Naive thymus-derived CD4-positive, alpha-beta T cell (primary cell): ENCODE data around the gene SOHLH2. TPM values are rescaled to one million over a fixed set of nuclear protein-coding genes. Genes with fewer than 3 reads are reported as not detected.

Source experiments
- ATAC-seq: fragments of 150-1000 bp; cut with Tn5 transposase; 2 replicates; pipeline ENCODE4 v1.10.0; 2021; ENCODE audit warnings: mild to moderate bottlenecking, moderate library complexity
- CTCF ChIA-PET: fragments of 350-600 bp; sonication (Branson Sonifier 250); formaldehyde crosslinking; loops from one replicate; lab custom pipeline; 2021; ENCODE audit warnings: antibody characterized with exemption; lab: Charles Lee
- POLR2A ChIA-PET: fragments of 350-600 bp; sonication (Branson Sonifier 250); formaldehyde crosslinking; loops from one replicate; lab custom pipeline; 2021; ENCODE audit warnings: antibody characterized with exemption, inconsistent platforms; lab: Charles Lee
- DNase-seq, 9 donors: peaks; one replicate each; pipeline versions ENCODE4 v3.0.0 to v3.0.0-alpha.2; 2020 to 2022; ENCODE audit warnings: mixed read lengths in 1 of 9
- H3K27ac ChIP-seq: one replicate; pipeline ENCODE4 v1.7.0; 2013; ENCODE audit warnings: mild to moderate bottlenecking, low read depth, low read length, moderate library complexity
- H3K27me3 ChIP-seq, 2 donors: one replicate each; pipeline ENCODE4 v1.7.0; 2013; ENCODE audit warnings: low read length in 2 of 2, mild to moderate bottlenecking in 2 of 2, moderate library complexity in 2 of 2; ENCODE audit not compliant: control insufficient read depth in 2 of 2, insufficient read depth in 2 of 2
- H3K36me3 ChIP-seq, 3 experiments: 1 replicate in 2 of 3; 2 replicates in 1 of 3; pipeline ENCODE4 v1.7.0; 2013; ENCODE audit warnings: low read length in 3 of 3, mild to moderate bottlenecking in 3 of 3, moderate library complexity in 1 of 3; ENCODE audit not compliant: insufficient read depth in 3 of 3, control insufficient read depth in 2 of 3
- H3K4me1 ChIP-seq, 2 donors: one replicate each; pipeline ENCODE4 v1.7.0; 2013; ENCODE audit warnings: low read length in 2 of 2, mild to moderate bottlenecking in 2 of 2, moderate library complexity in 1 of 2; ENCODE audit not compliant: control insufficient read depth in 2 of 2, insufficient read depth in 2 of 2
- H3K4me3 ChIP-seq: 2 replicates; pipeline ENCODE4 v1.7.0; 2013; ENCODE audit warnings: mild to moderate bottlenecking, low read length
- H3K9me3 ChIP-seq, 3 experiments: 1 replicate in 2 of 3; 2 replicates in 1 of 3; pipeline ENCODE4 v1.7.0; 2013; ENCODE audit warnings: low read length in 3 of 3; ENCODE audit not compliant: control insufficient read depth in 2 of 3
- H3K27ac Mint-ChIP-seq, 9 donors: one replicate each; pipeline ENCODE4 v1.8.0; 2020 to 2022; ENCODE audit warnings: mixed read lengths in 9 of 9, mild to moderate bottlenecking in 8 of 9, moderate library complexity in 5 of 9, inconsistent platforms in 2 of 9
- H3K27me3 Mint-ChIP-seq, 5 donors: one replicate each; pipeline ENCODE4 v1.8.0; 2021 to 2022; ENCODE audit warnings: mixed read lengths in 5 of 5, mild to moderate bottlenecking in 1 of 5
- H3K36me3 Mint-ChIP-seq, 5 donors: one replicate each; pipeline ENCODE4 v1.8.0; 2020 to 2022; ENCODE audit warnings: mixed read lengths in 5 of 5, mild to moderate bottlenecking in 3 of 5, inconsistent platforms in 1 of 5
- H3K4me1 Mint-ChIP-seq, 7 donors: one replicate each; pipeline ENCODE4 v1.8.0; 2020 to 2022; ENCODE audit warnings: mixed read lengths in 7 of 7, mild to moderate bottlenecking in 3 of 7, inconsistent platforms in 1 of 7
- H3K4me3 Mint-ChIP-seq, 10 donors: one replicate each; pipeline ENCODE4 v1.8.0; 2020 to 2022; ENCODE audit warnings: mild to moderate bottlenecking in 10 of 10, mixed read lengths in 10 of 10, moderate library complexity in 6 of 10, inconsistent platforms in 2 of 10
- H3K9me3 Mint-ChIP-seq, 11 donors: one replicate each; pipeline ENCODE4 v1.8.0; 2020 to 2022; ENCODE audit warnings: mixed read lengths in 11 of 11, mild to moderate bottlenecking in 4 of 11, inconsistent platforms in 1 of 11, moderate library complexity in 1 of 11
- intact Hi-C, 2 donors: fragments of 100-400 bp; cut with micrococcal nuclease; formaldehyde crosslinking; loops; one replicate each; pipeline ENCODE4 v1.15.1; 2023
- polyA plus RNA-seq, 2 donors: library from polyadenylated mRNA; unstranded; fragments of 300-500 nt; fragmentation: Illumina TruSeq; gene quantifications; one replicate each; pipeline ENCODE4 v1.2.3, GENCODE V29; 2021
- total RNA-seq, 6 experiments: library from RNA in 5 of 6; stranded (reverse) in 5 of 6; gene quantifications; 1 replicate in 5 of 6; 2 replicates in 1 of 6; pipeline ENCODE4 v1.2.3 and lab custom pipeline; 2021 to 2026

Gene SOHLH2
- total and polyA plus RNA-seq, 7 experiments from 2014 or later, result not detected

- CTCF ChIA-PET, result no interaction called here
- no peak overlapping the region for H3K4me3 Mint-ChIP-seq
- POLR2A ChIA-PET, result no interaction called here
- ATAC-seq, result no peak
- no peak for DNase-seq
- no peaks in the 10 kb centered on the region for H3K4me1 Mint-ChIP-seq
- no peaks in the 10 kb centered on the region for H3K27me3 ChIP-seq
- peaks cover 0 to 8% (median 0%) of the 10 kb centered on the region in 5 donors for H3K27me3 Mint-ChIP-seq
- peaks cover 0 to 11% (median 0%) of the 10 kb centered on the region in 5 donors for H3K36me3 Mint-ChIP-seq
- H3K27ac Mint-ChIP-seq, result no peak overlapping the region
- H3K9me3 ChIP-seq, result no peaks in the 10 kb centered on the region
- no peak overlapping the region for H3K4me3 ChIP-seq
- H3K9me3 Mint-ChIP-seq, result peaks cover 0 to 24% (median 7%) of the 10 kb centered on the region in 11 donors
- intact Hi-C loops, result no loop called here
- no peak overlapping the region for H3K27ac ChIP-seq
- H3K36me3 ChIP-seq, result no peaks in the 10 kb centered on the region
- H3K4me1 ChIP-seq, result no peaks in the 10 kb centered on the region
These were observed 5.5 kb upstream of the SOHLH2 start for GRCh38 chr13:36219883-36220282.

GRCh38 chr13:36217456-36217855 is 3.1 kb upstream of the SOHLH2 start:
- Histone ChIP-seq H3K27ac (no peak overlapping the region), H3K9me3 (no peaks in the 10 kb centered on the region), H3K4me3 (no peak overlapping the region), H3K27me3 (no peaks in the 10 kb centered on the region), H3K36me3 (no peaks in the 10 kb centered on the region), H3K4me1 (no peaks in the 10 kb centered on the region)
- no peak for ATAC-seq
- DNase-seq, result no peak
- intact Hi-C loops, result no loop called here
- no peak overlapping the region for H3K27ac Mint-ChIP-seq
- POLR2A ChIA-PET, result no interaction called here
- H3K27me3 Mint-ChIP-seq, result peaks cover 0 to 8% (median 0%) of the 10 kb centered on the region in 5 donors
- no peaks in the 10 kb centered on the region for H3K4me1 Mint-ChIP-seq
- CTCF ChIA-PET, result no interaction called here
- peaks cover 0 to 11% (median 2%) of the 10 kb centered on the region in 11 donors for H3K9me3 Mint-ChIP-seq
- peaks cover 0 to 6% (median 0%) of the 10 kb centered on the region in 5 donors for H3K36me3 Mint-ChIP-seq
- no peak overlapping the region for H3K4me3 Mint-ChIP-seq

DNA sequence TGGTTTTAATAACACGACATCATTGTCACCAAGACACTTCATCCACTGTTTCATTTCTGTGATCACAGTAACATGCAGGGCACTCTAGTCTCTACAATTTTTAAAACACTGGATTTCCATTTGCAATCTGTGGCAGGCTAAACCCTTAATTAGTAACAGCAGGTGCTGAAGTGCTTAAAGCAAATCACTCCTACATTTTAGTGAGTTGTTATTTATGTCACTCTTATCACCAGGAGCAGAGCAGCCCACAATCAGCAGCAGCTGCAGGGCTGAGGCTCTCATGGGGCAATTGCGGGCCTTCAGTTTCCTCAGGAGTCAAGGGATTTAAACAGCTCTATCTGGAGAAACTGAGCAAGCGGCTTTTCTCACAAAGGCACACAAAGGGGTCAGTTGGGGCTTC is 1.6 kb downstream of the SOHLH2 start:
- H3K4me1 ChIP-seq, result no peaks in the 10 kb centered on the region
- no peak for DNase-seq
- peaks cover 0 to 8% (median 0%) of the 10 kb centered on the region in 11 donors for H3K9me3 Mint-ChIP-seq
- no peak overlapping the region for H3K27ac ChIP-seq
- H3K4me3 Mint-ChIP-seq, result no peak overlapping the region
- POLR2A ChIA-PET, result no interaction called here
- H3K27me3 Mint-ChIP-seq, result peaks cover 0 to 32% (median 15%) of the 10 kb centered on the region in 5 donors
- no peak for ATAC-seq
- no peaks in the 10 kb centered on the region for H3K4me1 Mint-ChIP-seq
- CTCF ChIA-PET, result no interaction called here
- no peaks in the 10 kb centered on the region for H3K9me3 ChIP-seq
- no peaks in the 10 kb centered on the region for H3K36me3 ChIP-seq
- H3K27me3 ChIP-seq, result no peaks in the 10 kb centered on the region
- intact Hi-C loops, result no loop called here
- H3K27ac Mint-ChIP-seq, result no peak overlapping the region
- H3K4me3 ChIP-seq, result no peak overlapping the region
- H3K36me3 Mint-ChIP-seq, result peaks cover 0 to 6% (median 0%) of the 10 kb centered on the region in 5 donors

DNA sequence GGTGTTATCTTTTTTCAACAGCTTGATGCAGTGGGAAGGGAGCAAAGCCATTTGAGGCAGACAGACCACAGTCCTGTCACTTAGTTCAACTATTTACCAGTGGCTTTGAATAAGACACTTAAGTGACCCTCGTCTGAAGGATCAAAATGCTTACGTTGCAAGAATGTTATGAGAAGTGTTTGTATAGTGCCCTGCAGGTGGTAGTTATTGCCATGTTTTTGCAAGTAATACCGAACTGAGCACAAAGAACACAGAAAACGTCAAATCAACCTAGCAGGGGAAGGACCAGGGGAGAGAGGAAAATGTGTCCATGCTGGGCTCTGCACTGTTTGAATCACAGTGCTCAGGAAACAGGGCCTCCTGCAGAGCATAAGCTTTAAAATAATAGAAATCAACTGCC is 2.8 kb downstream of the SOHLH2 start:
- H3K9me3 ChIP-seq, result no peaks in the 10 kb centered on the region
- ChIA-PET CTCF (no interaction called here), POLR2A (no interaction called here)
- H3K4me1 Mint-ChIP-seq, result no peaks in the 10 kb centered on the region
- H3K9me3 Mint-ChIP-seq, result peaks cover 0 to 8% (median 0%) of the 10 kb centered on the region in 11 donors
- H3K27me3 ChIP-seq, result no peaks in the 10 kb centered on the region
- H3K27ac ChIP-seq, result no peak overlapping the region
- H3K36me3 ChIP-seq, result no peaks in the 10 kb centered on the region
- peaks cover 0 to 6% (median 0%) of the 10 kb centered on the region in 5 donors for H3K36me3 Mint-ChIP-seq
- intact Hi-C loops, result no loop called here
- H3K27ac Mint-ChIP-seq, result no peak overlapping the region
- H3K4me3 Mint-ChIP-seq, result no peak overlapping the region
- no peaks in the 10 kb centered on the region for H3K4me1 ChIP-seq
- ATAC-seq, result no peak
- no peak overlapping the region for H3K4me3 ChIP-seq
- DNase-seq, result no peak
- H3K27me3 Mint-ChIP-seq, result peaks cover 0 to 32% (median 15%) of the 10 kb centered on the region in 5 donors

GRCh38 chr13:36210738-36211137 is 3.6 kb downstream of the SOHLH2 start:
- no peaks in the 10 kb centered on the region for H3K4me1 Mint-ChIP-seq
- H3K27ac Mint-ChIP-seq, result no peak overlapping the region
- intact Hi-C loops, result no loop called here
- peaks cover 0 to 29% (median 15%) of the 10 kb centered on the region in 5 donors for H3K27me3 Mint-ChIP-seq
- Histone ChIP-seq H3K4me3 (no peak overlapping the region), H3K27ac (no peak overlapping the region), H3K9me3 (no peaks in the 10 kb centered on the region), H3K36me3 (no peaks in the 10 kb centered on the region), H3K27me3 (no peaks in the 10 kb centered on the region), H3K4me1 (no peaks in the 10 kb centered on the region)
- H3K4me3 Mint-ChIP-seq, result no peak overlapping the region
- H3K9me3 Mint-ChIP-seq, result peaks cover 0 to 8% (median 0%) of the 10 kb centered on the region in 11 donors
- ATAC-seq, result no peak
- POLR2A ChIA-PET, result no interaction called here
- H3K36me3 Mint-ChIP-seq, result peaks cover 0 to 4% (median 0%) of the 10 kb centered on the region in 5 donors
- no peak for DNase-seq
- CTCF ChIA-PET, result no interaction called here

GRCh38 chr13:36207672-36208071 is 6.7 kb downstream of the SOHLH2 start:
- intact Hi-C loops, result no loop called here
- Mint-ChIP-seq H3K4me3 (no peak overlapping the region), H3K27me3 (peaks cover 0 to 24% (median 15%) of the 10 kb centered on the region in 5 donors), H3K36me3 (no peaks in the 10 kb centered on the region), H3K4me1 (no peaks in the 10 kb centered on the region), H3K27ac (no peak overlapping the region), H3K9me3 (peaks cover 0 to 5% (median 0%) of the 10 kb centered on the region in 11 donors)
- no peak for ATAC-seq
- ChIA-PET CTCF (no interaction called here), POLR2A (no interaction called here)
- Histone ChIP-seq H3K27me3 (no peaks in the 10 kb centered on the region), H3K9me3 (no peaks in the 10 kb centered on the region), H3K36me3 (no peaks in the 10 kb centered on the region), H3K4me1 (no peaks in the 10 kb centered on the region), H3K4me3 (no peak overlapping the region), H3K27ac (no peak overlapping the region)
- DNase-seq, result no peak

GRCh38 chr13:36193151-36193855 is 21.1 kb downstream of the SOHLH2 start:
- Histone ChIP-seq H3K4me3 (no peak overlapping the region), H3K4me1 (no peaks in the 10 kb centered on the region), H3K9me3 (no peaks in the 10 kb centered on the region), H3K27me3 (no peaks in the 10 kb centered on the region), H3K27ac (no peak overlapping the region), H3K36me3 (no peaks in the 10 kb centered on the region)
- ATAC-seq (no peak), DNase-seq (no peak)
- intact Hi-C loops, result no loop called here
- peaks cover 0 to 16% (median 5%) of the 10 kb centered on the region in 5 donors for H3K27me3 Mint-ChIP-seq
- H3K9me3 Mint-ChIP-seq, result peaks cover 0 to 5% (median 0%) of the 10 kb centered on the region in 11 donors
- no peaks in the 10 kb centered on the region for H3K36me3 Mint-ChIP-seq
- H3K4me1 Mint-ChIP-seq, result no peaks in the 10 kb centered on the region
- H3K27ac Mint-ChIP-seq, result no peak overlapping the region
- POLR2A ChIA-PET, result no interaction called here
- H3K4me3 Mint-ChIP-seq, result no peak overlapping the region
- CTCF ChIA-PET, result no interaction called here
